Lung microvascular endothelial cell (primary cell): ENCODE measurements around the gene LCLAT1. TPM values are rescaled to one million over a fixed set of nuclear protein-coding genes. Genes with fewer than 3 reads are reported as not detected.
"Not testable (repeated sequence)": the region's sequence is repeated elsewhere in the genome, so short reads cannot be mapped to it uniquely, and the experiment has no call there.

Experiments used
- DNase-seq, 2 donors: peaks; one replicate each; pipeline versions ENCODE4 v3.0.0 to v3.0.0-alpha.2; 2010; ENCODE audit warnings: low read depth in 2 of 2
- total RNA-seq: library from RNA; depleted of rRNA; stranded (reverse); fragments of >200 nt; gene quantifications from 2 replicates; pipeline ENCODE4 v1.2.1, GENCODE V29; 2014

LCLAT1 gene
- total RNA-seq, 1 donor from 2014 or later, result 7.1 TPM

DNA sequence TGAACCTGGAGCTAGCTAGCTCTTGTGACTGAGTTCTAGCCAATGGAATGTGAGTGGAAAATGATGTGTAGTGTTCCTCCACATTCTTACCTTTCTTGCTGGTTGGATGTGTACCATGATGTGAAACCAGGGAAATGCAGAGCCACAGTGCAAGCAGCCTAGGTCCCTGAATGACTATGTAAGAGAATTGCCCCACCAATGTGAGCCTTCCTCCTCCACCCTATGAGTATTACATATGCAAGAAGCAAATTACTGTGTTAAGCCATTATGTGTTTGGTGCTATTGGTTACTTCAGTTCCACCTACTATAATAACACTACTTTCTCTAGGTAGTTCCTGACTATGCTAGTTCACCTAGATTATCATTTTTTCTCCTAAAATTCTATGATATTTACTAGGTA lies 39.6 kb downstream of the LCLAT1 start:
- DNase-seq, result no peak

DNA sequence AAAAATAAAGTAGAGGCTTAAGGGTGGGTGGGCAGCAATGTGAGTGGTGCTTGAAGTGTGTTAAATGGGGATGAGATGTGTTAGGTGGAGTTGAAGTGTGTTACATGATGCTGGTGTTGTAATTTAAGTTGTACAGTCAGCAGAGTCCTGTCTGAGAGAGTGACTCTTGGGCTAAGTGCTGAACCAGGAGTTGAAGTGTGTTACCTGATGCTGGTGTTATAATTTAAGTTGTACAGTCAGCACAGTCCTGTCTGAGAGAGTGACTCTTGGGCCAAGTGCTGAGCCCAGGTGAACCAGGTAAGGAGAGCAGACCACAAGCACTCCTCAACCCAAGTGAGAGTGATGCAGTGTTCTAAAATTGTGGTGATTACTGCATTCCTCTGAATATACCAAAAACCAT lies 40.6 kb downstream of the LCLAT1 start:
- DNase-seq, result no peak

DNA sequence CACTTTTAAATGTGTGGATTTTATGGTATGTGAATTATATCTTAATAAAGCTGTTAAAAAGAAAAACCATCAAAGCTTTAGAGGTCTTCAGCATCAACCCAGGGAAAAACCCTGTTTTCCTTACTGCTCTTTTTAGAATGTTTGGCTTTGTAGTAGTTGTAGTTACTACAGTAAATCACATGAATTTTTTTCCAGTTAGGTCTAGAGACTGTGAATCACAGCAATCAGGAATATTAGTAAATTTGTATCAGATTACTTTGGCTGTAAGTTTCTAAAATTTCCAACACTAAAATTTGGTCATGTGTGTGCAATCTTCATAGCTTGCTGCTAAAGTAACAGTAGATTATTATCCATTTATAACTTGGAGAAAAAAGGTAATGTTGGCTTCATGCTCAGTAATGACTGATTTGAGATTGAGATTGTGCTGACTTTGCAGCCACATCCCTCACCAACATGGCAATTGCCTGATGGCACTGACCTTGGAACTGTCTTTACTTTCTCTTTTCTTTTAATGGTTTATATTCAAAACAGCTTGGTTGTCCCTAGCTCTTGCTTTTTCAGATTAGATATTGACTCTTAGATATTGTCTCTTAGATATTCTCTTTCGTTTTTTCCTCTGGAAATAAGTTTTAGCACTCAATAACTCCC lies 41.1 kb downstream of the LCLAT1 start:
- no peak for DNase-seq

DNA sequence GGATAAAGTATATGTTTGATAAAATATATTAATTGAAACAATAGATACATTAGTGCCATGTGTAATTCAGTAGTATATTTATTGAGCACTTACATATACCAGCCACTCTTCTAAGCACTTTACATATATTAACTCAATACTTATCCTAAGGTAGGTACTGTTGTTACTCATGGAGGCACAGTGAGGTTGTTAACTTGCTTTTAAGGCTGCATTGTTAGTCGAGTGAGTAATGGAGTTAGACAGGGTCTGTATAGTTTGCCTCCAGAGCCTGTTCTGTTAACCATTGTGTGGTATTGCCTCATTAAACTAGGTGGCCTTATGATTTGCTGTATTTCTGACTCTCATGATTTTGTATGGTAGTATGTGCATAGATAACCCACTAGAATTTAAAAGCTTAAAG lies 44.2 kb downstream of the LCLAT1 start:
- DNase-seq, result no peak

DNA sequence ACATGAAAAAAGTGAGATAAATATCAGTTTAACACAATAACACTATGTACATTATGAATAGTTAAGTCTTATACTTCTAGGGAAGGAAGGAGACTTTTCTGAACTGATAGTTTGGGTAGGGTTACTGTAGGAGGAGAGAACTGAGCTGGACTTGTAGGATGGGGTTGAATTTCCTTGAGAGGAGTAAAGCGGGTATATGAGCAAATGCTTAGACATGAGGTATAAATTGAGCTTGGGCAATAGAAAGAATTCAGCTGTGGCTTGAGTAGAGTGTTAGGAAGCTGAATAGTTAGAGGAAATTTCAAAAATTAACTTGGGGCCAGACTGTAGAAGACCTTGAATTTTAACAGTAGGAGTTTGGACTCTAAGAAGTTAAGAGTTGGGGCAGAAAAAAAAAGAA lies 45.1 kb downstream of the LCLAT1 start:
- no peak for DNase-seq

DNA sequence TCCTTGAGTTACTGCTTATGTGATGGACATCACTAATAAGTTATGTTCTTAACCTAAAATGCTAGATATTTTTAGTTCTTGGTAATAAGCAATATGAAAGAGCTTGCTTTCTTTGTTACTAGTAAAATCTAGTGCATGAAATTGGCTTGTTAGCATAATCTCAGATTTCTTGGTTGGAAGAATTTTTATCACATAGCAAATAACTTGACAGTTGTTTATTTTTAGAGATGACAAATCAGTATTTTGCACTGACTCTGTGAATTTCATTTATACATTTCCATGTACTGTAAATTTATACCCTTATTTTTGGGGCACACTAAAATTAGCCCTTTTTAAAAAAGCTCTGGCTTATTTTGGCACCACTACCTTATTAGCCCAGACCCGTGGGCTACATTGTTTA lies 45.6 kb downstream of the LCLAT1 start:
- DNase-seq, result no peak

DNA sequence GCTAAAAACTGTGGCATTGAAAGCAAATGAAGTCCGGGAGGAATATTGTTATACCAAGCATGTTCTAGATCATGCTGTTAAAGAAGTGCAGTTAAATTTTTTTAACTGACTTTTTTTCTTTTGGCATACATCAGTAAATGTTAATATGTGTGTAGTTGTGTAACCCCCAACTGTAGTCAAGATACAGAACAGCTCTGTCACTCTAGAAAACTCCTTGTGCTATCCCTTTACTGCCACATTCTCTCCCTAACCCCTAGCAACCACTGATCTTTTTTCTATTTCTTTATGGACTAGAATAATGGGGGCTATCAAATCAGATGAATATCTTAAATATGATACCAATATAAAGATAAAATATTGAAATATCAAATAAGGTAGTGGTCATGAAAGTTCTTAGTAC lies 46.4 kb downstream of the LCLAT1 start:
- DNase-seq, result no peak

DNA sequence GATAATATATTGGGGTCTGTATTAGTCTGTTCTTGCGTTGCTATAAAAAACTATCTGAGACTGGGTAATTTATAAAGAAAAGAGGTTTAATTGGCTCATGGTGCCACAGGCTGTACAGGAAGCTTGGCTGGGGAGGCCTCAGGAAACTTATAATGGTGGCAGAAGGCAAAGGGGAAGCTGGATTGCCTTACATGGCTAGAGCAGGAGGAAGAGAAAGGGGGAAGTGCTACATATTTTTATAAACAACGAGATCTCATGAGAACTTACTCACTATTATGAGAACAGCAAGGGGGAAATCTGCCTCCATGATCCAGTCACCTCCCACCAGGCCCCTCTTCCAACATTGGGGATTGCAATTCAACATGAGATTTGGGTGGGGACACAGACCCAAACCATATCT lies 48.9 kb downstream of the LCLAT1 start:
- not testable (repeated sequence) for DNase-seq

DNA sequence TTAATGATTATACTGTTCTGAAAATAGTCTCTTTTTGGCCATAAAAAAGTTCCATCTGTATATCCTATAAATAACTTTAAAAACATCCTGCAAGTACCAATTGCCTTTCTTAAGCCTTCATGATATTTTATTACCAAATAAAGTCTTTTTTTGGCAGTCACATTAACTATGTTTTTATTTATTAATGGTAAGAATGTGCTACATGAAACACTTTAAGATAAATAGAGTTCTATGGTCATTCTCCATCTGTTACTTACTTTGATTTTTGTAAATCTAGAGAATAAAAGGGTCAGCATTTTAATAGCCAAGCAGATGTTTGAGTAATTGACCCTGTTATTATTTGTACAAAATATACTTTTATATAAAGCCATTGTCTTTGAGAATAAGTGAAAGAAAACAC lies 52.6 kb downstream of the LCLAT1 start:
- DNase-seq, result no peak

DNA sequence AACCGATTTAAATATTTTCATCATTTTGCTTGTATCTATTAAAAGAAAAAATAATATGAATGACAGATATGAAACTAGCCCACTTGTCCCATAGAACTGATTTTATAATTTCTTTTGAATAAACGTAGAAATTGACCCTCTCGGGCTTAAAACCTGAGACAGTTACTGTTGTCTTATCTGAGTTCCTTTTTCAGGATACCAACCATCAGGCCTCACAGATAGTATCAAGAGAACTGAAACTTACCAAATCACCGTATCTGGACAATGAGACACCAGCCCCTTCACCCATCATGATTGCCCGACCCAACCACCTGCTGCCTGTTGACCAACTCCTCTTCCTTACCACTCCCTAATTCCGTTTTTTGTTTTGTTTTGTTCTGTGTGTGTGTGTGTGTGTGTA lies 53.7 kb downstream of the LCLAT1 start:
- no peak for DNase-seq

DNA sequence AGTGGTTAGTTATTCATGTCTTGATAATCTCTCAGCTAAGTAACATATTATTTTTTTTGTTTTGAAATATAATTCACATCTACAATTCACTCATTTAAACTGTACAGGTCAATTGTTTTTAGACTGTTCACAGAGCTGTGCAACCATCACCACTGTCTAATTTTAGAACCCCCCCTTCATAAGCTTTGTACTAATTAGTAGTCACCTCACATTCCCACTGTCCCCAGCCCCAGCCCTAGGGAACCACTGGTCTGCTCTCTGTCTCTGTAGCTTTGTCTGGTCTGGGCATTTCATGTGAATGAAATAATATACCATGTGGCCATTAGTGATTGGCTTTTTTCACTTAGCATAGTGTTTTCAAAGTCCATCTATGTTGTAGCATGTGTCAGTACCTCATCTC lies 55.3 kb downstream of the LCLAT1 start:
- DNase-seq, result no peak

DNA sequence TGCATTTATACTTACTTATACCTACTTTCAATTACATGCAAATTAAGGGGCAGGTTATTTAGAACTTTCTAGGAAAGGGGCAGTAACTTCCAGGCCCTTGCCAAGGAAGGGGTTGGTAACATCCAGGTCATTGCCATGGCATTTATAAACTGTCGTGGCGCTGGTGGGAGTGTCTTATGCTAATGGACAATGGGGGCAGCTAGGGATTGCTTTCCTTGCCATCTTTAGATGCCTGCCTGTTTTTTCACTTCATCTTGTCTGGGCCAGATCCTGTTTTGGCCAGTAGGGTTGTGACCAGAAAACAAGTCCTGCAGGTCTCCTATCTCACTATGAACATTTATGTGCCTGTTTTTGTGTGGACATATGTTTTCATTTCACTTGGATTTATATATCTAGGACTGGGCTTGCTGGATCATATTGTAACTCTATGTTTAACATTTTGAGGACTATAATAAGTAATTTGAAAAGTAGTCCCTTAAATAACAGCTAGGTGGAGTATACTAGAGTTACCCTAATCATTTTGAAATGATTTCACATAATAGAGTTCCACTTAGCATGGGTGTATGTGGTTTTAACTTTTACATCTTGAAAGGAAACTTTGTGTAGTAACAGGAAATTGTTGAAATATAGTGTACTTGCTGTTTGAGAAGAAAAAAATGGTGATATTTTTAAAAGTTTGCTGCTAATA lies 56.1 kb downstream of the LCLAT1 start:
- peak in 1 of 2 donors; percentile 14 for DNase-seq

DNA sequence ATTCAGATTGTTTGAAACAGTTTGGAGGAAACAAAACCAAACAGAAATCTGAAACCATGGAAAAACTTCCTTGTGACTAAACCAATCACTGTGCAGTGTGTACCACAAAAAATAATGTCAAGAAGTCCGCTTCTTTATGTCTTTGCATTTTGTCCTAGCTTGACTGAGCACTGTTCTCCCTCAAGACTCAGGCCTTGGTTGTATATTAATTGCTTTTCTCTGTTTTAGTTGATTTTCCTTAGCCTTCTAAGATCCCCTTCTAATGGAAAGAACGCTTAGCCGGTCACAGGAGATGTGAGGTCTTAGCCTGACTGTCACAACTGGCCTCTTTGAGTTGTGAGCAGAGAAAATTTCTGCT lies 56.6 kb downstream of the LCLAT1 start:
- DNase-seq, result no peak

DNA sequence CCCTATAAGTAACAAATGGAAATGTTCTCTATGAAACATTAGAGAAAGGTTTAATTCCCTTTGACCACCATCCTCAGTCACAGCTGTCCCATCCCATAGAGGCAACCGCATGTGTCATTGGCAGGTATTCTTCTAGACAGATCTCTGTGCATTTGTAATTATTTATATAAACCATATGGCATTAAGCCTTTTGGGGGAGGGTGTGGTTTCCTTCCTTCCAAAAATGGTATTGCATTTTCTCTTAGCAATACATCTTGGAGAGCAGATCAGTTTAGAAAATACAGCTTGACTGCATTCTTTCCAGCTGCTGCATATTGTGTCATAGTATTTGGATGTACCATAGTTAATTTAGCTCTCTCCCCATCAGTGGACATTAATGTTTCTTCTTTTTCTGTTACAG lies 57.7 kb downstream of the LCLAT1 start:
- no peak for DNase-seq

DNA sequence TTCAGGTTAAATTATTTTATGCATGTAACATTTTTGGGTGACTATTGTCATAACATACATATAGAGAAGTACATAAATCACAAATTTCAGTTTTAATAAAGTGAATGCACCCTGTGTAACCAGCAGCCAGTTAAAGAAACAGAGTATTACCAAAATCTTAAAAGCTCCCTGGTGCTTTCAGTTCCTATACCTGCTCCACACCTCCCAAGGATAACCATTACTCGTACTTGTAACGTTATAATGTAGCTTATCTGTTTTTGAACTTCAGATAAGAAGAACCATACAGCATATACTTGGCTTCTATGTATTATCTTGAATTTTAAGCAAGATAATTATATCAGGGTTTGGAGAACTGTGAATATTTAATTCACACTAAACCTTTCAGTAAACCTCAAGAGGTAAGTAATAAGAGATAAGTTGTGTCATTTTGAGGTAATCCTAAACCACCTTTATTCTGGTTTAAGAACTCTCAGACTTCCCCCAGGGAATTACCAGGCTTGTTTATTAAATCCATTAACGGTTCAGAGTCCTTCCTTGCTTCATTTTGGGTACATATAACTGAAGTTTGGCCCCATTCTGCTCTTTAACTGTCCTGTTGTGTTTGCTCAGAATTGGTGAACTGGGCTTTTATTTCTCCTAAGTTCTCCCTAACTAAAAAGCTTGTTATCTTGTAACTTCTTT lies 58.6 kb downstream of the LCLAT1 start:
- no peak for DNase-seq

DNA sequence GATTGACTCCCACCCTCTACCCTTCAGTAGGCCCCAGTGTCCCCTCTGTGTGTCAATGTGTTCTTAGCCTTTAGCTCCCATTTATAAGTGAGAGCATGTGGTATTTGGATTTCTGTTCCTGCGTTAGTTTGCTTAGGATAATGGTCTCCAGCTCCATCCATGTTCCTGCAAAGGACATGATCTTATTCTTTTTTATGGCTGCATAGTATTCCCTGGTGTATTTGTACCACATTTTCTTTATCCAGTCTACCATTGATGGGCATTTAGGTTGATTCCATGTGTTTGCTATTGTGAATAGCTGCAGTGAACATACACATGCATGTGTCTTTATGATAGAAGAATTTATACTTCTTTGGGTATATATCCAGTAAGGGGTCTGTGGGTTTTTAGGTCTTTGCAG lies 60.4 kb downstream of the LCLAT1 start:
- DNase-seq, result not testable (repeated sequence)

DNA sequence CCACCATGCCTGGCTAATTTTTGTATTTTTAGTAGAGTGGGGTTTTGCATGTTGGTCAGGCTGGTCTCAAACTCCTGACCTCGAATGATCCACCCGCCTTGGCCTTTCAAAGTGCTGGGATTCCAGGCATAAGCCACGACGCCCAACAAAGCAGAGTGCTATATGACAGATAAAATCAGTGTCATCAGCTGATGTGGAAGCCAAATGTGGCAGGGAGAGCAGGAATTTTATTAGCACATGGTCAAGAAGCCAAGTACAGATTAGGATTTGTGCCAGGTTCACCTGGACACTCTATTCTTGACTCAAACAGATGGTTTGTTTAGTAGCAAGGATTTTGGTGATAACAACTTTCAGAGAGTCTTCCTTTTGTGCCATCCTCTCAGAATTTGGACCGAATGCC lies 62.7 kb downstream of the LCLAT1 start:
- no peak for DNase-seq

DNA sequence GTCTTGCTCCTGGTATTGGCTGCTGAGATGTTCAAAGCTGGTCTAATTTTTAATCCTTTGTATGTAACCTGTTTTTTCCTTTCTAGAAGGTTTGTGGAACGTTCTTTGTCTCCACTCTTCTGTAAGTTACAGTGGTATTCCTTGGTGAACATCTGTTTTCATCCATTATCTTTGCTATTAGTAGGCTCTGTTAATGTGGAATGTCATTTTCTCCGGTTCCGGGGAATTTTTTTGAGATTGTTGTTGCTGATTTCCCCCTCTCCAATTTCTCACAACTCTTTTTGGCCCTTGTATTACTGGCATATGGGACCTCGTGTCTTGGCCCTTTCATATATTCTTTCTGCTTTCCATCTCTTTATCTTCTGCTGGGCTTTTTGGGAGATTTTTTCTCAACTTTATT lies 63.4 kb downstream of the LCLAT1 start:
- no peak for DNase-seq

DNA sequence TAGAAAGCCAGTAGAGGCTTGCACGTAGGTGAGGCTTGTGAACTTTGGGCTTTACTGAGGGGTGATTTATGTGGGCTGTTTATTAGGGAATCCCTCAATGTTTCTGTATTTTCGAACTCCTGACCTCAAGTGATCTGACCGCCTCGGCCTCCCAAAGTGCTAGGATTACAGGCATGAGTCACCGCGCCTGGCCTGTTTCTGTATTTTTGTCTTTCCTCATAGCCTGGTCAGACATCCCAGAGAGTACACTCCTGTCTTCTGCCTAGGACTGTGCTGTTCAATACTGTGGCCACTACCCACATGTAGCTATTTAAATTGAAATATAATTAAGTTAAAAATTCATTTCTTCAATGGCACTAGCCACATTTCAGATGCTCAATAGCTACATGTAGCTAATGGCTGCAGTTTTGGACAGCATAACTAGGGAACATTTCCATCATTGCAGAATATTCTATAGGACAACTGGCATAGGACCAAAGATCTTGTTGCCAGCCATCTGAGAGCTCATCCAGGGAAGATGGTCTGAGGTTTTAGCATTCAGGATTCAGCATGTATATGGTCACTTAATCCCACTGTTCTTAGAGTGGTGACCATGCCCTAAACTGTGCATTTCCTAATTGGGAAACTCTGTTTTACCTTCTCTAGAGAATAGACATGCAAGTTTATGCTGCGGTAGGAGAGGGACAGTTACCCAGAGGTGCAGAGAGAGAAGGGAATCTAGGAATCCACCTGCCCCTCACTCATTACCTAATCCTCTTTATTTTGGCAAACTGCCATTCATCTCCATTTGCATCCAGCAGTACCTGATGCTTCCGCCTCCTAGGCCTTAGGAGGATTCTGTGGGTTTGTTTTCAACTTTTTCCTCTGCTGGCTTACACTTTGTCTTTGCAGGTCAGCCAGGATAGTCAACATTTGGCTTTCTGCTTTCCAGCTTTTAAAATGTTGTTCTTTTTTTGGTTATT lies 64.4 kb downstream of the LCLAT1 start:
- peak in 1 of 2 donors; percentile 20 for DNase-seq

DNA sequence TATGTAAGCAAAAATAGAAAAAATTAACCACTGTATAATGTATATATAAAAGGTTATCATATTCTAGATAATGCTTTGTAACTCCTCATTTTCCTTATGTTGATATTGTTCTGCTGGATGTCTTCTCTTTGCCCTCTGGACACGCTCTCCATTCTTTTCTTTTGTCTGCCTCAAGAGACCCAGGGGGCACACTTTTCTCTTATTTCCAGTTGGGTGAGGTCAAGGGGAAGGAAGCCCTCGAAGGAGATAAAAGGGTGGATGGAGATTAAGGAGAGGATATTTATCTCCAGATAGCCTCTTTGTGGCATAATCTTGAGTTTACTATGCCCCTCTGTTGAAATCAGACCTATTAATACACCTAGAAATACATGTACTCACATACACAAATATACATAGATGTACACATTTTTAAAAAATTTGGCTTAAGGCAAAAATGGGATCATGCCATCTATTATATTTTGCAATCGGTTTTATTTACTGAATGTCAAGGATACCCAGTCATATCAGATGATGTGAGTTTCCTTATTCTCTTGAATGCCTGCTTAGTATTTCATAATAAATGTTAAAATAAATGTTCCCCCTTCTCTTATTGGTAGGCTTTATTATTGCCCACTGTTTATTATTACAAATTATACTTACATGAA lies 65.3 kb downstream of the LCLAT1 start:
- DNase-seq, result no peak

DNA sequence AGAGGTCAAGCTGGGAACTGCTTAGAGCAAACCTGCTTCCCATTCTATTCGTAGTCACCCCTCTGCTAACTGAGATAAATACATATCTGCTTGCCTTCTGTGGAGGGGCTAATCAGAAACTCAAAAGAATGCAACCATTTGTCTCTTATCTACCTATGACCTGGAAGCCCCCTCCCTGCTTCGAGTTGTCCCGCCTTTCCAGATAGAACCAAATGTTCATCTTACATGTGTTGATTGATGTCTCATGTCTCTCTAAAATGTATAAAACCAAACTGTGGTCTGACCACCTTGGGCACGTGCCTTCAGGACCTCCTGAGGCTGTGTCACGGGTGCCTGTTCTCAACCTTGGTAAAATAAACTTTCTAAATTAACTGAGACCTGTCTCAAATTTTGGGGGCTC lies 66.6 kb downstream of the LCLAT1 start:
- DNase-seq, result not testable (repeated sequence)
